WERI-Rb-1 (cell line): ENCODE results near the gene FXR2.

Experiments used
- DNase-seq: peaks from one replicate; pipeline ENCODE4 v3.0.0-alpha.2; 2020
- H3K27ac ChIP-seq: fragments of 250-450 bp; sonication (Bioruptor Pico); 2 replicates; pipeline ENCODE4 v1.5.1; 2020; ENCODE audit warnings: mild to moderate bottlenecking, moderate library complexity
- H3K27me3 ChIP-seq: fragments of 250-450 bp; sonication (Bioruptor Pico); 2 replicates; pipeline ENCODE4 v1.5.1; 2021; ENCODE audit warnings: mild to moderate bottlenecking, low read depth, moderate library complexity; ENCODE audit not compliant: insufficient read depth, severe bottlenecking
- H3K36me3 ChIP-seq: fragments of 250-450 bp; sonication (Bioruptor Pico); 2 replicates; pipeline ENCODE4 v1.5.1; 2020; ENCODE audit warnings: mild to moderate bottlenecking, moderate library complexity
- H3K4me3 ChIP-seq: 2 replicates; pipeline ENCODE4 v1.5.1; 2011; ENCODE audit warnings: low read depth, mild to moderate bottlenecking, control low read depth, low read length
- H3K9me3 ChIP-seq: fragments of 250-450 bp; sonication (Bioruptor Pico); 2 replicates; pipeline ENCODE4 v1.5.1; 2021; ENCODE audit warnings: mild to moderate bottlenecking, moderate library complexity; ENCODE audit not compliant: severe bottlenecking
- CTCF ChIP-seq: IDR thresholded peaks from 2 replicates; pipeline ENCODE4 v1.5.1; 2011; ENCODE audit warnings: low read depth, mild to moderate bottlenecking, control low read depth, inconsistent platforms, low read length

Gene FXR2

GRCh38 chr17:7563115-7563869 lies 51.4 kb downstream of the FXR2 start:
- Histone ChIP-seq H3K4me3 (no peak overlapping the region; the same call in 1 of the 2 replicates), H3K9me3 (no peaks in the 10 kb centered on the region), H3K27ac (no peak overlapping the region), H3K27me3 (no peaks in the 10 kb centered on the region), H3K36me3 (peaks cover 49% of the 10 kb centered on the region)
- TF ChIP-seq CTCF, result no peak
- no peak for DNase-seq

- H3K36me3 ChIP-seq, result peaks cover 44% of the 10 kb centered on the region
- no peaks in the 10 kb centered on the region for H3K9me3 ChIP-seq
- no peaks in the 10 kb centered on the region for H3K27me3 ChIP-seq
- peak overlapping the region; percentile 65 for H3K4me3 ChIP-seq
- no peak for DNase-seq
- no peak for TF ChIP-seq CTCF
- peak overlapping the region; percentile 95 for H3K27ac ChIP-seq
Measured at GRCh38 chr17:7562208-7562605, 52.5 kb downstream of the FXR2 start.

GRCh38 chr17:7561589-7562207 lies 53.0 kb downstream of the FXR2 start, which contains the start of gene SENP3:
SENP3 (plus strand) TSS chr17:7561919; CDS start chr17:7563077, 1,158 bp downstream.
- no peak for TF ChIP-seq CTCF
- peak within 1 kb of the TSS; percentile 95 for H3K27ac ChIP-seq
- no peaks in the 10 kb centered on the region for H3K9me3 ChIP-seq
- DNase-seq, result peak; percentile 88
- peak within 1 kb of the TSS; percentile 65 for H3K4me3 ChIP-seq
- H3K36me3 ChIP-seq, result peaks cover 39% of the 10 kb centered on the region
- H3K27me3 ChIP-seq, result no peaks in the 10 kb centered on the region

- TF ChIP-seq CTCF, result peak; percentile 93
- H3K27ac ChIP-seq, result peak overlapping the region; percentile 95
- peak overlapping the region; percentile 65 for H3K4me3 ChIP-seq
- peaks cover 38% of the 10 kb centered on the region for H3K36me3 ChIP-seq
- H3K27me3 ChIP-seq, result no peaks in the 10 kb centered on the region
- no peaks in the 10 kb centered on the region for H3K9me3 ChIP-seq
- peak; percentile 92 for DNase-seq
Measured at GRCh38 chr17:7561028-7561575, 53.6 kb downstream of the FXR2 start.

GRCh38 chr17:7560172-7561027 lies 54.3 kb downstream of the FXR2 start:
- Histone ChIP-seq H3K36me3 (peaks cover 31% of the 10 kb centered on the region), H3K9me3 (no peaks in the 10 kb centered on the region), H3K4me3 (peak overlapping the region; percentile 65), H3K27me3 (no peaks in the 10 kb centered on the region), H3K27ac (peak overlapping the region; percentile 48)
- TF ChIP-seq CTCF, result peak; percentile 76
- DNase-seq, result peak; percentile 82
